Calu3 (cell line): ENCODE measurements around the gene ZFPM1. TPM values are rescaled to one million over a fixed set of nuclear protein-coding genes. Genes with fewer than 3 reads are reported as not detected.

ENCODE experiments used
- BruUV-seq: library from RNA; stranded (reverse); fragments of 400-500 nt; replicated peaks from 2 replicates; lab custom pipeline; 2021; lab: Mats Ljungman, UMichigan
- CTCF ChIA-PET: fragments of 300-600 bp; sonication (Branson Sonifier 250); formaldehyde crosslinking; loops from one replicate; lab custom pipeline; 2022; ENCODE audit warnings: antibody characterized with exemption; lab: Charles Lee
- DNase-seq: peaks from one replicate; pipeline ENCODE4 v3.0.0; 2022
- H3K27ac Mint-ChIP-seq: one replicate; pipeline ENCODE4 v1.8.0; 2022; ENCODE audit warnings: mixed read lengths; ENCODE audit not compliant: unreplicated experiment
- H3K27me3 Mint-ChIP-seq: one replicate; pipeline ENCODE4 v1.8.0; 2022; ENCODE audit warnings: mixed read lengths; ENCODE audit not compliant: unreplicated experiment
- H3K36me3 Mint-ChIP-seq: one replicate; pipeline ENCODE4 v1.8.0; 2022; ENCODE audit warnings: mild to moderate bottlenecking, moderate library complexity, mixed read lengths; ENCODE audit not compliant: insufficient read depth, unreplicated experiment
- H3K4me1 Mint-ChIP-seq: one replicate; pipeline ENCODE4 v1.8.0; 2022; ENCODE audit warnings: mild to moderate bottlenecking, low read depth, mixed read lengths; ENCODE audit not compliant: unreplicated experiment
- H3K4me3 Mint-ChIP-seq: one replicate; pipeline ENCODE4 v1.8.0; 2022; ENCODE audit warnings: mild to moderate bottlenecking, low read depth, moderate library complexity, mixed read lengths; ENCODE audit not compliant: unreplicated experiment
- H3K9me3 Mint-ChIP-seq: one replicate; pipeline ENCODE4 v1.8.0; 2022; ENCODE audit warnings: low read depth, mixed read lengths; ENCODE audit not compliant: unreplicated experiment
- intact Hi-C: fragments of 100-400 bp; cut with micrococcal nuclease; formaldehyde crosslinking; loops from one replicate; pipeline ENCODE4 v1.10.0; 2022; ENCODE audit not compliant: unreplicated experiment
- total RNA-seq: library from RNA; stranded (reverse); gene quantifications from 2 replicates; pipeline ENCODE4 v1.2.3, GENCODE V29; 2022
- TF ChIP-seq, protein P1 (sequence below): fragments of 200-600 bp; IDR thresholded peaks from one replicate; pipeline ENCODE4 v1.8.0; 2022; ENCODE audit warnings: antibody characterized with exemption; ENCODE audit not compliant: unreplicated experiment

The ZFPM1 gene
- total RNA-seq, 1 experiment from 2014 or later = 3.1 TPM

DNA sequence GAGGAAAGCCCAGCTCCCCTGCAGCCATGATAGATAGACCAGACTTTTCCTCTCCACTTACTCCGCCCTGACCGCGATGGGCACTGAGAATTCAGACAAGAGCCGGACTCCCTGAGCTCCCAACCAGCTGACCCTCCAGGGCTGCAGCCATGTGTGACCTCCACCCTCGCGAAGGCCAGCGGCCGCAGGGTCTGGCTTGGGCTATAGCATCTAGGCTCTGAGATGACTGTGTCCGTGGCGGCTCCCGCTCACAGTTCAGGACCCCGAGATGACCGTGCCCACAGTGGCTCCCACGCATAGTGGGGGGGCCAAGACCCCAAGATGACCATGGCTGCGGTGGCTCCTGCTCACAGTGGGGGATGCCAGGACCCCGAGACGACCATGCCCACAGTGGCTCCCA, 18.0 kb downstream of the ZFPM1 start:
- peaks cover 13% of the 10 kb centered on the region for H3K27me3 Mint-ChIP-seq
- H3K4me3 Mint-ChIP-seq = no peak overlapping the region
- H3K9me3 Mint-ChIP-seq = no peaks in the 10 kb centered on the region
- CTCF ChIA-PET = no interaction called here
- H3K36me3 Mint-ChIP-seq = no peaks in the 10 kb centered on the region
- H3K4me1 Mint-ChIP-seq = peaks cover 8% of the 10 kb centered on the region
- BruUV-seq = no TSS peak
- intact Hi-C loops = no loop called here
- DNase-seq = no peak
- no peak overlapping the region for H3K27ac Mint-ChIP-seq
- TF ChIP-seq, protein P1, sequence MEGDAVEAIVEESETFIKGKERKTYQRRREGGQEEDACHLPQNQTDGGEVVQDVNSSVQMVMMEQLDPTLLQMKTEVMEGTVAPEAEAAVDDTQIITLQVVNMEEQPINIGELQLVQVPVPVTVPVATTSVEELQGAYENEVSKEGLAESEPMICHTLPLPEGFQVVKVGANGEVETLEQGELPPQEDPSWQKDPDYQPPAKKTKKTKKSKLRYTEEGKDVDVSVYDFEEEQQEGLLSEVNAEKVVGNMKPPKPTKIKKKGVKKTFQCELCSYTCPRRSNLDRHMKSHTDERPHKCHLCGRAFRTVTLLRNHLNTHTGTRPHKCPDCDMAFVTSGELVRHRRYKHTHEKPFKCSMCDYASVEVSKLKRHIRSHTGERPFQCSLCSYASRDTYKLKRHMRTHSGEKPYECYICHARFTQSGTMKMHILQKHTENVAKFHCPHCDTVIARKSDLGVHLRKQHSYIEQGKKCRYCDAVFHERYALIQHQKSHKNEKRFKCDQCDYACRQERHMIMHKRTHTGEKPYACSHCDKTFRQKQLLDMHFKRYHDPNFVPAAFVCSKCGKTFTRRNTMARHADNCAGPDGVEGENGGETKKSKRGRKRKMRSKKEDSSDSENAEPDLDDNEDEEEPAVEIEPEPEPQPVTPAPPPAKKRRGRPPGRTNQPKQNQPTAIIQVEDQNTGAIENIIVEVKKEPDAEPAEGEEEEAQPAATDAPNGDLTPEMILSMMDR = no peak

DNA sequence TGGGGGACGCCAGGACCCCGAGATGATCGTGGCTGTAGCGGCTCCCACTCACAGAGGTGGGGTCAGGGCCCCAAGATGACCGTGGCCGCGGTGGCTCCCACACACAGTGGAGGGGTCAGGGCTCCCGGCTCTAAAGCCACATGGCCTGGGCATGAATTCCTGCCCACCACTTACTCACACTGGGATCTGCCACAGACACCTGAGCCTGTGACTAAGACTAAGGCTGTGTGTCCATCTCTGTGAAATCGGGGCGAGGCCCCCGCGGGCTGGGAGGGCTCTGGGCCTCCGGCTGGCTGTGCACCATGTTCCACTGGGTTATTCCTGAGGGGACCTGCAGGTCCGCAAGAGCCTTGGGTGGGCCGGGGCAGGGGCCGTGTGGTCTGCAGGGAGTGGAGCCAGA, 18.5 kb downstream of the ZFPM1 start:
- TF ChIP-seq, protein P1 = no peak
- Mint-ChIP-seq H3K27me3 (peaks cover 13% of the 10 kb centered on the region), H3K4me1 (peaks cover 8% of the 10 kb centered on the region), H3K4me3 (no peak overlapping the region), H3K36me3 (no peaks in the 10 kb centered on the region), H3K9me3 (no peaks in the 10 kb centered on the region), H3K27ac (no peak overlapping the region)
- intact Hi-C loops = no loop called here
- CTCF ChIA-PET = interaction anchor here (0.7 kb wide), 1 partner anchor 9 kb away, joined by 6 read pairs; no protein-coding TSS in a partner anchor
- no TSS peak for BruUV-seq
- no peak for DNase-seq

DNA sequence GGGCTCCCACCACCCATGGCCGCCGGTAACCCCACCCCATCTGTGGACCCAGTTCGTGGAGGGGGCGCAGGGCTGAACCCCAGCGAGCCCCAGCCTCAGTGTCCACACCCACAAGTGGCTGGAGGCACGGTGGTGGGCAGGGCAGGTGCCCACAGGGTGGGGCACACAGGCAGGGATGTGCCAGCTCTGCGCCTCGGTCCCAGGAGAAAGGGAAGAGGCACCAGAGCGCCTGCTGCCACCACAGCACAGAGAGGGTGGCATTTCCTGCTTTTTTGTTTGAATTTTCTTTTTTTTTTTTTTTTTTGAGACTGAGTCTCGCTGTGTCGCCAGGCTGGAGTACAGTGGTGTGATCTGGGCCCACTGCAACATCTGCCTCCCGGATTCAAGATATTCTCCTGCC, 19.0 kb downstream of the ZFPM1 start:
- TF ChIP-seq, protein P1 = no peak
- CTCF ChIA-PET = interaction anchor here (0.7 kb wide), 1 partner anchor 9 kb away, joined by 6 read pairs; no protein-coding TSS in a partner anchor
- DNase-seq = no peak
- Mint-ChIP-seq H3K4me3 (no peak overlapping the region), H3K27ac (no peak overlapping the region), H3K4me1 (peaks cover 8% of the 10 kb centered on the region), H3K27me3 (peaks cover 13% of the 10 kb centered on the region), H3K9me3 (no peaks in the 10 kb centered on the region), H3K36me3 (no peaks in the 10 kb centered on the region)
- BruUV-seq = no TSS peak
- intact Hi-C loops = no loop called here

DNA sequence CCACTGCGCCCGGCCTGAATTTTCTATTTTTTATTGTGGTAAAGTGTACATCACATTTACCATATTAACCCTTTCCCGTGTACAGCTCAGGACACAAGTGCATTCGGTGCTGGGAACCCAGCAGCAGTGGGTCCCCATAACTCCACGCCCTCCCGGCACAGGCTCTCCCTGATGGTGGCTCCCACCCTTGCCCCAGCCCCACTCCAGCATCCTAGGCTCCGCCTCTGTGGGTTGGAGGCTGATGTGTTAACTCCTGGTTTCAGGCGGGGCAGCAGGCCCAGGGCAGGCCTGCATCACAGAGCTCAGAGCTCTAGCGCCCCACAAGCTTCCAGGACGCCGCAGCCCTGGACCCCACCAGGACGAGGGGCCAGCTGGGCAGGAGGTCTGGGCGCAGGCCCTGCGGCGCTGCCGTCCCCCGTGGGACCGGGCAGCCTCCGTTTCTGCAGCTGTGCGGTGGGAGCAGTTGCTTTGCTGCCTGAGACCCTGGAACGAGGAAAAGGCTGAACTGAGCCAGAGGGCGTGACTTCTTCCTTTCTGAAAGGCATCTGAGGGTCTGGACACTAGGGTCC, 19.6 kb downstream of the ZFPM1 start:
- H3K27me3 Mint-ChIP-seq = peaks cover 13% of the 10 kb centered on the region
- no peak overlapping the region for H3K4me3 Mint-ChIP-seq
- no peak for DNase-seq
- intact Hi-C loops = no loop called here
- no TSS peak for BruUV-seq
- no peaks in the 10 kb centered on the region for H3K9me3 Mint-ChIP-seq
- CTCF ChIA-PET = no interaction called here
- TF ChIP-seq, protein P1 = no peak
- peaks cover 8% of the 10 kb centered on the region for H3K4me1 Mint-ChIP-seq
- H3K36me3 Mint-ChIP-seq = no peaks in the 10 kb centered on the region
- no peak overlapping the region for H3K27ac Mint-ChIP-seq
